Suprapubic skin (tissue), 4 donors: ENCODE data around the gene TAF5L.

Experiments
- CTCF ChIP-seq, 2 donors: fragments of 200-600 bp in 1 of 2; fragments of 450-650 bp in 1 of 2; sonication (generic) in 1 of 2; IDR thresholded peaks; one replicate each; pipeline ENCODE4 v1.5.1; 2016 to 2019; ENCODE audit warnings: antibody characterized with exemption in 2 of 2, mild to moderate bottlenecking in 1 of 2, moderate library complexity in 1 of 2
- POLR2A ChIP-seq, 2 donors: fragments of 450-650 bp; IDR thresholded peaks; one replicate each; pipeline ENCODE4 v1.6.1; 2017; ENCODE audit warnings: antibody characterized with exemption in 2 of 2, mild to moderate bottlenecking in 2 of 2, moderate library complexity in 2 of 2
- POLR2AphosphoS5 ChIP-seq, 3 donors: sonication (generic); formaldehyde crosslinking; IDR thresholded peaks; one replicate each; pipeline ENCODE4 v1.6.1; 2017; ENCODE audit warnings: antibody characterized with exemption in 3 of 3

DNA sequence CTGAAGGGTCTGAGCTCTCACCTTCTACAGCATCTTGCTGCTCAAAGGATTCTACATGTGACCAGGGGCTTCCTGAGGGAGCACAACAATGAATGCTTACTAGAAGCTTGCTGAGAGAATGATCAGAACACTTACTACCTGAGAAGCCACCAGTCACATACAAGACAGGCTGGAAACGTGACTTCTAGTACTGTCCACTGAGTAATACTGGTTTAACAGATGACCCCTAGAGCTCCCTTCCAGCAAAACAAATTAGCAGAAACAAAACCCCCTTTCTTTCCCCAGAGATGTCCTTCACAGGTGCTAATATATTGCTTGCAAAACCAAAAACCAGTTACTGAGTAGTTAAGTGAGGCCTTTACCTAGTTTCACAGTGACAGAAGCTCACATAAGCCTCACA lies 2.1 kb downstream of the TAF5L start:
- TF ChIP-seq POLR2A (IDR thresholded peaks at IDR 0.05) (no peak), CTCF (IDR thresholded peaks at IDR 0.05) (no peak), POLR2AphosphoS5 (IDR thresholded peaks at IDR 0.05) (no peak)
